Activated CD8-positive, alpha-beta memory T cell treated with anti-CD3 and anti-CD28 coated beads, Interleukin-2, amount 50 U/mL, for 4 hours (primary cell): Measurements from ENCODE around the gene AFF1.

ENCODE experiments used
- DNase-seq: peaks from one replicate; pipeline ENCODE4 v3.0.0-alpha.2; 2020

The AFF1 gene

DNA sequence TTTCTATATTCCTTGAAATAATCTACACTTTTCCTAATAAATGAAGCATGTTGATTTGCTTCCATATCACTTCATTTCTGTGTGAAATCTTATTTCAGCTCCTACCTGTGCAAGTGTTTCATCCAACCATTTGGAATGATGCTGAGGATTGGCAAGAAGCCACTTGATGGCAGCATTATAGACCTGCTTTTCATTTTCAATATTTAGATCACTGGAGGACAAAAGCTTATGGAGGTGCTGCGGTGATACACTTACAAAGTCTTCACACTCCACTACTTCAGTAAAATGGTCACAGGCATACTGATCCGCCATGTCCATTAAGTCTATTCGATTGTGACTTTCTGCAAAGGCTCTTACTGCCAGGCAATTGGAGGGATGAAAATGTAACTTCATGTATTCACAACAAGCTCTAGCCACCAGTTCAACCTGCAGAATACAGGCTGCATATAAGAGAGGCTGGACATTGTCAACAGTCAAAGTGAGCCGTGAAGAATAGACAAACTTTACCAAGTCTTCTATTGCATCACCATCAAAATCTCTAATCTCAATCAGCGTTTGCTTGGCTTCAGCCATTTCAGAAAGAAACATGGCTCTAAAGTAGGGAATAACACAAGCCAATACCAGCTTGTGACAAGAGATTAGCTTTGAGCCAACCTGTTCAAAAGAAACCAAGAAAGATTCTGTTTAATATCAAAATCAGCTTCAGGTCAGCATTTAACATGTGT, 250.5 kb downstream of the AFF1 start:
- no peak for DNase-seq

DNA sequence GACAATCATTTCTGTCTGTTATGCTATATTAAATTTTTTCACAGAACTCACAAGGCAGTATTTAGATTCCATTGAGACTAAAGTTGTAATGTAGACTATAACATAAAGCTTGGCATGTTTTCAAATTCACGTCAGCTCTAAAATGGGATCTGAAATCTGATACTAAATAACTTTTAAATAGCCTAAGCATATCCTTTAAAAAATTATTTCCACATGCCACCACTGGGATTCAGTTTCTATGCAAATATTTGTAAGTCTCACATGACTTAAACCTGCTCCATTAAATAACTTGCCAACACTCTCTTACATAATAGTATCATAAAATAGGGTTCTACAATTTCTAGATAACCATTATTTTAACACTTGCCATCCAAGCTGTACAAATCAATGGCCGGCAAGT, 253.2 kb downstream of the AFF1 start:
- DNase-seq = no peak

DNA sequence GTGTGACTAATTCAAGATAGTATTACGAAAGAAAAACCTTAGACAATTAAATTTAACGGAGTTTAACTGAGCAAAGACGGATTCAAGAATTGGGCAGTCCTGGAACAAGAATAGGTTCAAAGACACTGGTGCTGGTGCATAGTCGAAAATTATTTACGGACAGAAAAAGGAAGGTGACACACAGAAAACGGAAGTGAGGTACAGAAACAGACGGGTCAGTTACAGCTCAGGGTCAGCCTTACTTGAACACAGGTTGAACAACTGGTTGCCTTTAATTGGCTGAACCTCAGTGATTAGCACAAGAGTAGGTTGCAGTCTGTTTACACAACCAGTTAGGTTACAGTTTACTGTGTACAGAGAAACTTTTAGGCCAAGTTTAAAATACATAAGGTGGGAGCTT, 254.1 kb downstream of the AFF1 start:
- DNase-seq = no peak
